ENCODE measurements around the gene SNX33. TPM values are rescaled to one million over a fixed set of nuclear protein-coding genes. Genes with fewer than 3 reads are reported as not detected.
A peak's percentile ranks its signal among the peaks of the same experiment; 100 is the strongest.

The SNX33 gene
- total and polyA plus RNA-seq, 12 donors: 10.1 to 41.4 (median 19.3) TPM

GRCh38 chr15:75640483-75641178 is 7.1 kb upstream of the SNX33 start:
- Histone ChIP-seq H3K27ac (peak overlapping the region; percentile 66 to 97 (median 93)), H3K4me1 (replicated peaks in 1 of 2) (peaks cover 15 to 38% of the 10 kb centered on the region in 2 donors), H3K36me3 (replicated peaks in 1 of 2) (no peaks in the 10 kb centered on the region), H3K9me3 (replicated peaks in 1 of 3) (no peaks in the 10 kb centered on the region), H3K4me3 (peak overlapping the region in 3 of 4 donors; percentile 19 to 85 (median 39)), H3K27me3 (no peaks in the 10 kb centered on the region)
- 7 to 12% (median 8%) methylated on average over 13 to 17 of the region's 17 CpGs for WGBS, 4 donors
- intact Hi-C loops (cut with DNase I): no loop called here
- TF ChIP-seq CTCF (IDR thresholded peaks at IDR 0.05) (peak in 5 of 6 experiments; percentile 10 to 29 (median 22)), POLR2A (IDR thresholded peaks at IDR 0.05) (no peak)
- DNase-seq: peak in 3 of 7 donors; percentile 32 to 63 (median 46)

DNA sequence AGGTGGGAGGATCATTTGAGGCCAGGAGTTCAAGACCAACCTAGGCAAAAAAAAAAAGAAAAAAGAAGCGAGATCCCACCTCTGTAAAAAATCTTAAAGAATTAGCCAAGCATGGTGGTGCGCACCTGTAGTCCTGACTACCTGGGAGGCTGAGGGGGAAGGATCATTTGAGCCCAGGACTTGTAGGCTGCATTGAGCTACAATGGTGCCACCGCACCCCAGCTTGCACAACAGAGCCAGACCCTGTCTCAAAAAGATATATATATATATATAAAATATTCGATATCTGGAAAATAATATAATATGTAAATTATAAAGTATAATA is 6.6 kb upstream of the SNX33 start:
- 71 to 77% (median 76%) methylated on average over 4 of the region's 4 CpGs for WGBS, 4 donors
- Histone ChIP-seq H3K27me3 (no peaks in the 10 kb centered on the region), H3K27ac (peak overlapping the region in 1 of 5 donors; percentile 96), H3K36me3 (replicated peaks in 1 of 2) (no peaks in the 10 kb centered on the region), H3K4me3 (no peak overlapping the region), H3K9me3 (replicated peaks in 1 of 3) (no peaks in the 10 kb centered on the region), H3K4me1 (replicated peaks in 1 of 2) (peaks cover 15 to 40% of the 10 kb centered on the region in 2 donors)
- intact Hi-C loops (cut with DNase I): no loop called here
- TF ChIP-seq POLR2A (IDR thresholded peaks at IDR 0.05) (no peak), CTCF (IDR thresholded peaks at IDR 0.05) (no peak)
- DNase-seq: no peak

- peaks cover 15 to 40% of the 10 kb centered on the region in 2 donors for H3K4me1 ChIP-seq (replicated peaks in 1 of 2)
- WGBS, 4 donors: 69 to 80% (median 76%) methylated on average over 5 of the region's 5 CpGs
- no peak overlapping the region for H3K27ac ChIP-seq
- H3K27me3 ChIP-seq: no peaks in the 10 kb centered on the region
- TF ChIP-seq POLR2A (IDR thresholded peaks at IDR 0.05) (no peak), CTCF (IDR thresholded peaks at IDR 0.05) (no peak)
- H3K36me3 ChIP-seq (replicated peaks in 1 of 2): no peaks in the 10 kb centered on the region
- H3K4me3 ChIP-seq: no peak overlapping the region
- peak in 1 of 7 donors; percentile 48 for DNase-seq
- H3K9me3 ChIP-seq (replicated peaks in 1 of 3): no peaks in the 10 kb centered on the region
- intact Hi-C loops (cut with DNase I): no loop called here
Observed at GRCh38 chr15:75641603-75642002, 6.1 kb upstream of the SNX33 start.

- TF ChIP-seq POLR2A (IDR thresholded peaks at IDR 0.05) (no peak), CTCF (IDR thresholded peaks at IDR 0.05) (no peak)
- H3K4me1 ChIP-seq (replicated peaks in 1 of 2): peaks cover 6 to 26% of the 10 kb centered on the region in 2 donors
- H3K36me3 ChIP-seq (replicated peaks in 1 of 2): no peaks in the 10 kb centered on the region
- no peaks in the 10 kb centered on the region for H3K9me3 ChIP-seq (replicated peaks in 1 of 3)
- WGBS, 4 donors: 70 to 84% (median 80%) methylated on average over 2 of the region's 2 CpGs
- no peaks in the 10 kb centered on the region for H3K27me3 ChIP-seq
- H3K4me3 ChIP-seq: no peak overlapping the region
- no peak for DNase-seq
- intact Hi-C loops (cut with DNase I): no loop called here
- H3K27ac ChIP-seq: no peak overlapping the region
Observed at GRCh38 chr15:75644376-75644775, 3.3 kb upstream of the SNX33 start.

All from adrenal gland (tissue), 12 donors.